HG03103 (cell line): ENCODE data around the gene SLCO4A1.

ENCODE experiments used
- ATAC-seq: cut with Tn5 transposase; IDR thresholded peaks from one replicate; pipeline ENCODE4 v1.9.1; 2021; ENCODE audit warnings: low read depth; ENCODE audit not compliant: unreplicated experiment

Gene SLCO4A1

DNA sequence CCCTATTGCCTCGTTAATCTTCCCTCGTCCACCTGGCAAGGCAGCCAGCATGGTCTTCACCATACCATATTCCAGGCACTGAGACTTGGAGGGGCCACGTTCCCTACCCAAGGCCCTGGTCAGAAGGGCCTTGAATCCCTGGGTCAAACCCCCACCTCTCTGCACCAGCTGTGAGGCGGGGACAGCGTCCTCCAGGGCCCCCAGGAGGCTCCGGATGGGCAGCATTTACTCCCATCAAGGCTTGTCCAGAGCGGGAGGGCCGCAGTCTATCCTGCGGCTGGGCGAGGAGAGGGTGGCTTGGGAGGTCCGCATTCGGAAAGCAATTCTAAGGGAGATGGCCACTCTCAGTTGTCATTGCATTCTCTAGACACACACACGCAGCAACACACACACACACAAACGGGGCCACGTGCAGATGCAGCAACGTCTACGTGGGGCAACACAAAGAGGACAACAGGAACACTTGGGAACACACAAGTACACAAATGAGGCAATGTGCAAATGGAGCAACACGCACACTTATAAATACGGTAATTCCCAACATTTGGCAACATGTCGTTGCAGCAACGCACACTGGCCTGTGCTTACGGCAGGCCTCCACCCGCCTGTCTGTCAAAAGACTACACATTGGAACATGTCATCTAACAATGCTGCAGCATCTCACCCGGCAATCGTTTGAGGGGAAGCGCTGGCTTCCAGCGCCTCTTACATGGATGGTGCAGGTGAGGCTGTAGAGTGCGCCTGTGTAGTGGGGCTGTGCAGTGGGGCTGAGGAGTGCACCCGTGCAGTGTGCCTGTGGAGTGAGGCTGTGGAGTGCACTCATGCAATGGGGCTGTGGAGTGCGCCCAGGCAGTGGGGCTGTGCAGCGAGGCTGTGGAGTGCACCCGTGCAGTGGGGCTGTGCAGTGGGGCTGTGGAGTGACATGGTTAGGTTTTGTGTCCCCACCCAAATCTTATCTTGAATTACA lies 53.4 kb downstream of the SLCO4A1 start:
- no peak for ATAC-seq

DNA sequence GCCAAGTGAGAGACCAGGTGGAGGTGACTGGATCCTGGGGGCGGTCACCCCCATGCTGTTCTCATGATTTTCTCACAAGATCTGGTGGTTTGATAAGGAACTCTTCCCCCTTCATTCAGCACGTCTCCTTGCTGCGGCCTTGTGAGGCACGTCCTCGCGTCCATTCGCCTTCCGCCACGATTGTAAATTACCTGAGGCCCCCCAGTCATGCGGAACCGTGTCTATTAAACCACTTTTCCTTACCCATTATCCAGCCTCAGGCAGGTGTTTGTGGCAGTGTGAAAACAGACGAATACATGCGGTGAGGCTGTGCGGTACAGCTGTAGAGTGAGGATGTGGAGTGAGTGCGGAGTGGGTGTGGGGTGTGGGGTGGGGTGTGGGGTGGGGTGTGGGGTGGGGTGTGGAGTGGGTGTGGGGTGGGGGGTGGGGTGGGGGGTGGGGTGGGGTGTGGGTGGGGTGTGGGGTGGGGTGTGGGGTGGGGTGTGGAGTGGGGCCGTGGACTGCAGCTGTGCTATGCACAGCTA lies 54.2 kb downstream of the SLCO4A1 start:
- ATAC-seq = no peak

DNA sequence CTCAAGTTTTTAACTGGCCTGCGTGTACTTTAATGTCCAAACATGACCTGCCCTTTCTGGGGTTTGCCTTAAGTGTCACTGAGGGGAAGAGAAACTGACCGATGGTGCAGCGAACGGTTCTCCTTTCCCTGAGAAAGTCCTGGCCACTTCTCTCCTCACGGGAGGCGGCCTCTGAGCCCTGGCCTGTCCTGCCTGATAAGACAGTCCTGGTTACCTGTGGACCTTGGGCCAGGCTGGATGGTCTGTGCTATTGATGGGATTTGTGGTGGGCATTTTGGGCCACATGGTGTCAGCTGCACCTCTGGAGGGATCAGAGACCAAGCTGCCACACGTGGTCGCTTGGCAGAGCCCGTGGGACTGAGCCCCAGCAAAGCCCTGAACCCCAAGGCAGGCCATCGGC lies 54.7 kb downstream of the SLCO4A1 start:
- ATAC-seq = no peak

DNA sequence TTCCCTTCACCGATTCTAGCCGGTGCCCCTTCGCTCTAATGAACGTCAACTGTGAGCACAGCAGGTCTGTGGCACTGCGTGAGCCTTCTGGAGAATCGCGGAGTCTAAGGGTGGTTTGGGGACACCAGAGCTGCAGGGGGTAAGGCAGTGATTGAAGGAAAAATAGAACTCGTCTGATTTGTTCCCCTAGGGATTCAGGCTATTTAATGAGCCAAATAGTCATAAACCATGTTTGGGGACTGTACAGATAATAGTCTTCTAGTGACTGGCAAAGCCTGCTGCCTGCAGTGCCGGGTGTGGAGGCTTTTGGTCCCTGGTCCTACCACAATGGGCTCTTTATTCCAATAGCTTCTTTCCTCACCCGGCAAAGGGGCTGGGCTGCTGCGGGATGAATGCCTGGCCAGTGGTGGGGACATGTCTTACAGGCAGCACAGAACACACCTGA lies 55.2 kb downstream of the SLCO4A1 start:
- ATAC-seq = no peak

DNA sequence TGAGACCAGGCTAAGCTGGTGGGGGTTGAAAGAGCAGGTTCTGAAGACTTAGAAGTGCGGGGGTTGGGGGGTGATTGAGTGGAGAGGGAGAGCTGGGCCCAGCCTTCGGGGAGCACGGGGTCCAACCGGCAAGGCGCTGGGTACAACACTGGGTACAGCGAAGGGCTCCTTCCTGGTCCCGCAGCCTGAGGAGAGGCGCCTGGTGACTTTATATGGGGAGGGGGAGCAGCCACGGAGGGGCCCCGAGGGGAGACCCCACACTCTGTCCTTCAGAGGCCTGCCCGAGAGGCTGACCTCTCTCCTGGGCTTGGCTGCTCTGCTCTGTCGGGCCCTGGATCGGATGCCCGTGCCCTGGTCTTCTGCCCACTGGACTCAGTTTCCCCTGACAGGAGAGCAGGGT lies 55.9 kb downstream of the SLCO4A1 start:
- ATAC-seq = no peak

DNA sequence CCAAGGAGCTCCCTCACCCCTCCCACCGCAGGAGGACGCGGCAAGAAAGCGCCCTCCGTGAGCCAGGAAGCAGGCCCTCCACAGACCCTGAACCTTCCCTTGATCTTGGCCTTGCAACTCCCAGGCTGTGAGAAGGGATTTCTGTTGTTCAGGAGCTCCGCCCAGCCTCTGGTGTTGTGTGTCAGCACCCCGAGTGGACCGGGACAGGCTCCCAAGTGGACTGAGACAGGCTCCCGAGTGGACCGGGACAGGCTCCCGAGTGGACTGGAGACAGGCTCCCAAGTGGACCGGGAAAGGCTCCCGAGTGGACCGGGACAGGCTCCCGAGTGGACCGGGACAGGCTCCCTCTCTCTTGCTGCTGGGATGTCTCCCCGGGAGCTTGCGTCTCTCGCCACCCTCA lies 57.0 kb downstream of the SLCO4A1 start:
- no peak for ATAC-seq

DNA sequence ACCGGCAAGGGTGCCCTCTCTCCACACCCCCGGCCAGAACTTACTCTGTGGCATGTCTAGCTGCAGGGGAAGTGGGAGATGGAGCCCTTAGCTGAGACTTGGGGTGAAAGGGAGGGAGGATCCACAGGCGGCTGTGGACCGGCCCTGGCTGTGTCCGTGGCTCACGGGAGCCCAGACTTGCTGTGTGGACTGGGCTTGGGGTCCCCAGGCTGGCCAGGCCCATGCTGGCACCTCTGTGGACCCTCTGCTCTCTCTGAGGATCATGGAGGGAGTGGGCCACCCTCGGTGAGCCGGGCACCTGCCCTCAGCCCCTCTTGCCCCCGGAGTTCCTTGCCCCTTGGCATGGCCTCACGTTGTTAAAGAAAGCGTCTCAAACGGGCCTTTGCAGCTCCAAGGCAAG lies 57.4 kb downstream of the SLCO4A1 start:
- ATAC-seq = no peak

DNA sequence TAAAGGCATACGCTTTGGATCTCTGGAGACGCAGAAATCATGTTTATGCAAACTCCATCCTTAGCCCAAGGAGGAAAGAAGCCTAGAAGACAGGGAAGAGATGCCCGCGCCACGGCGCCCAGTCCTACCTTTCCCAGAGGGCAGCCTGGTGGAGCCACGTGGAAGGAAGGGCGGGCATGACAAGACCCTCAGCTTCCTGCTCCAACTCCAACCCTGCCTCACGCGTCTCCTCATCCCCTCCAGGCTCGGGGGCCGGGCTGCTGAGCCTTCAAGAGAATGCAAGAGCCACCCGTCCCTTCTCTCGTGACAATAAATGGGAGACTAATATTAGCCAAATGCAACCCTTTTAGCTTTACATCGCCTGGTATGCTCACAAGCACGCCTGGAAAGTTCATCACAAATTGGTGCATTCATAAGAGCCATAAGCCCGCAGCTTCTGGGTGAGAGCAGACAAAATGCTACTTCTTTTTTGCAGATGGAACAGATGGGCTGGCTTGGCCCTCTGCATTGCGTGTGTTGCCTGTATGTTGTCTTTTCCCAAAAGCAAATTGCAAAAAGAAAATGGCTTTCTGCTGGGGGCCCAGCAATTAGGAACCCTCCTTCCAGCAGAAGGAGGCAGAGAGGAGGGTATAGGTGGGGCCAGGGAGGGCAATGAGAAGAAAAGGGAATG lies 58.1 kb downstream of the SLCO4A1 start:
- ATAC-seq = no peak

DNA sequence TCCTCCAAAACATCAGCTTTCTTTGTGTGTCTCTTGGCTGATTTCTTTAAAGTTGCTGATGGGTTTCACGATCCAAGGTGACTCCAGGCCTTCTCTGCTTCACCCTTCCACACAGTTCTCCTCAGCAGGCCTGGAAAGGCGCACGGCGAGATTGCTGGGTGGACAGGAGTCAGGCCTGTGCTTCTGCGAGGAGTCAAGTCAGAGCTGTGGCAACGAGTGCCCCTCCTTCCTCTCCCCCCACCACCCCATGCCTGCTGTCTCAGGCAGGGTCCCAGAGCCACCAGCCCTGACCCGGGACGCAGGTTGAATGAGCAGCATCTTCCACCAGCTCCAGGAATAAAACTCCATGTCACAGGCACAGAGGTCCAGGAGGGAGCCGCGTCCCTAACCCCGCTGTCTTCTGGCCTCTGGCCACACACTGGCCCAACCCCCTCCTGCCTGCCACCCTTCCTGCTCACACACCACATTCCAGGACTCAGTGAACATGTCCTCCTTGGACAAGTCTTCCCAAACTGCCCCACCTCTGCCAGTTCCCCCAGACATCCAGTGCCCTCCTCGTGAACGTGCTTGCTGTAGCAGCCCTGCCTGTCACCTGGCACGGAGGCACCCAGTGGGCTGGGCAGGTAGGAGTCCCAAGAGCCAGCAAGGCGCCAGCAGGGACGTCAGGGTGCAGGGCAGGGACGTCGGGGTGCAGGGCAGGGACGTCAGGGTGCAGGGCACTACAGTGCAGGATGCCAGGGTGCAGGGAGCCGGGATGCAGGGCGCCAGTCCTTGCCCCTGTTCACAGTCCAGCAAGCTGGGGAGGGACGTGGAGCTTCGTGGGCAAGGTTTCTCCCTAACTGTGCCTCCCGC lies 59.1 kb downstream of the SLCO4A1 start:
- ATAC-seq = no peak

DNA sequence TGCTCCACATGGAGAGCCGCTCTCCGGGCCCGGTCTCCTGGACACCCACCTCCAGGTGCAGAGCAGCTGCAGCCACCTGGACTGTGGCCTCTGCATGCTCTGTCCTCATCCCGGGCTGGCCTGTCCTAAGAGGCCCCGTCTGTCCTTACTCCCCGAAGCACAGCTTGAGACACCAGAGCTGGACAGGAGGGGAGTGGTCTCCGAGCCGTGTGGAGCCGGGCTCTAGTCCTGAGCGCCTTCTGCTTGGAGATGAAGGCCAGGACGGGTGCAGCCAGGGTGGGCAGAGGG lies 59.7 kb downstream of the SLCO4A1 start:
- ATAC-seq = no peak

DNA sequence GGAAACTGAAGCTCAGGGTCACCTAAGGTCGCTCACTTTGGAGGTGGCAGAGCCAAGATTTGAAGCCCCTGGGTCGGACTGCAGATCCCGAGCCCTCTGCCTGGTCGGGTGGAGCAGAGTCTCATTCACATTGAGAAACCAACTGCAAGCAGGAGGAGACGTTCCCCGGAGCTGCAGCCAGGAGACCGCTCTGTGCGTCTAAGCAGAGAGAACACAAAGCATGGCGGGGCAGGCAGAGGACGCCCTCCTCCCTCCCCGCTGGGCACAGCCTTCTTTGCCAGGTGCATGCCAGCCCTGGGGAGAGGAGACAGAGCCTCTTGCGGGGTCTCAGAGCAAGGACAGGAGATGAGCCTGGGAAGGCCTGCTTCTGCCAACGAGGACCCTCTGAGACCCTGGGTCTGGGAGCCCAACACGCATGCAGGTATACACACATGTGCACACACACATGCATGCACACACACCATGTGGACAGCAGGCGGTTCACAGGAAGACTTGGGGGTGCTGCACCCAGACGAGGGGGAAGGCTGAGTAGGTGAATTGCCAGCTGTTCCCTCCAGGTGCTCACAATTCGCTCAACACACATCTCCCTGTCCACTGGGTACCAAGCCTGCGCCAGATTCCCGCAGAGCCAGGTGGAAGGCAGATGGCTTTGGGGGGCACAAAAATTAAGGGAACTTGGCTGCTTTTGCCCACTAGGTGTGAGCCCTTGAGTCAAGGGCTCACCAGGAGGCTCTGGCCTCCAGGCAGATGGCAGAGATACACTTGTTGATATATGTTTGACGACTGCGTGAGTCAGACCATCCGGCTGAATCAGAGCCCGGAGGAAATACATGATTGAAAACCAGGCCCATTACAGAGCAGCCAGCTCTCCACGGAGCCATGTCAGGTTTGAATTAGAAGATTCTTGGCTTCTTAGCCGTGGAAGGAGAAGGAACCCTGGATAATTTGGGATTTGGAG lies 60.9 kb downstream of the SLCO4A1 start:
- no peak for ATAC-seq

DNA sequence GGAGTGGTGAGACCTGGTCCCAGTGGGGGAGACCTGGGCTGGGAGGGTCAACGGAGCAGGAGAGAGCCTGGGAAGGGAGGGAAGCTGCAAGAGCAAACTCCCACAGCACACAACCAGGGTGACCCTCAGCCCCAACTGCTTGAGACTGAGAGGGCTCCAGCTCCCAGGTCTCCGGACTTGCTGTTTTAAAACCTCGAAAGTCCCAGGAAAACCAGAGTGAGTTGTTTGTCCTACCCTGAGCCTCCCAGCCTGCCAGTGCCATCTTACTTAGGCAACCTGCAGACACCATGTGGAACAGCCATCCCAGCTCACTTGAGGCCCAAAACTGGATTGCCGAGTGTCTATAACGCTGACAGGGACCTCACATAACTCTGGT lies 61.5 kb downstream of the SLCO4A1 start:
- ATAC-seq = no peak

DNA sequence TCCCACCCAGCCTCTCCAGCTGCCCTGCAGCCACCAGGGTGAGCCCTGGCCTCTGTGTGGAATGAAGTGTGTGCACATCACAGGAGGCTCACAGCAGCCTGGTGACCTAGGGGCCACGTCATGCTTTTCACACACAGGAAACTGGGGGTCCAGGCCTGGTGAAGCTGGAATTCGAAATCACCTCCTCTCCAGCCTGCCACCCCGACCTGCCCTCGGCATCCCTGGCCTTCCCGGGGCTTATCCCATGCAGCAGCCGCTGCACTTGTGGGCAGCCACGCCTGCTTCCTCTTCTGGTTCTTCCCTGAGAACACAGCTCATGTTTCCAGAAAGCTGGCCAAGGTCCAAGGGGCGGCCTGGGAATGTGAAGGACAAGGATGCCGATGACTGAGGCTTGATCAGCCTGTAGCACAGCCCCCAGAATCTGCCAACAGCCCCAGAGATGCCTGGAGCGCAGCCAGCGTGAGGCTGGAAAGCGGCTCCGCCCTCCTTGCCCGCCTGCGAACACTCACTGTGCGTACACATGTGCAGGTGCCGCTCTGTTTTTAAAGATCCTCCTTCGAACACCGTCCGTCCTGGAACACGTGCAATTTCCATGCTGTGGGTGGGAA lies 62.1 kb downstream of the SLCO4A1 start:
- ATAC-seq = no peak

DNA sequence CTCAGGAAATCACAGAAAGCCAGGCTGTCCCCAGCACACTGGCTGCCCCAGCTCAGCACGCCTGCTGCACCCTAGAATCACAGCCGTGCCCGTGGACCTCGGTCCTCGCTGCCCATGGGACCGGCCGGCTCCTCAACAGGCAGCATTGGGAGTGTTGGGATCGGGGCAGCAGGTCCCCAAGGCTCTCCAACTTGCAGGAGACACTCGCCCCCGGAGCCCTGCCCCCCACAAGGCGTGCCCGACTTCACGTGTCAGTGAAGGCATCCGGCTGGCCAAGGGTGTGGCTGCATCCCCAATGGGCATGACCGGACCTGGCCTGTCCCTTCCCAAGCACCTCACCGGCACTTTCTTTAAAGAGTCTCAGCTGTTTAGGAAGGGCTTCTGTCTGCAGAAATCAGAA lies 63.3 kb downstream of the SLCO4A1 start:
- ATAC-seq = no peak

DNA sequence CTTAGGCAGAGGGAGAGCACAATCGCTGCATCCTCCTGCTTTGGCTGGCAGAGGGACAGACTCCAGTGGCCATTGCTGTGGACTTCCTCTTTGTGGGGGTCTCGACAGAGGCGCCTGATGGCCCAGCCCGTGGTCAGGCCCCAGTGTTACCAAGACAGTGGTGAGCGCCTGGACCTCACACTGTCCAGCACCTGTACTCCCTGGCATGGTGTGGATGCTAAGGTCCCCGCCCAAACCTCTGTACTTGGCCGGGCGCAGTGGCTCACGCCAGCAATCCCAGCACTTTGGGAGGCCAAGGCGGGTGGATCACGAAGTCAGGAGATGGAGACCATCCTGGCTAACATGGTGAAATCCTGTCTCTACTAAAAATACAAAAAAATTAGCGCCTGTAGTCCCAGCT lies 64.0 kb downstream of the SLCO4A1 start:
- no peak for ATAC-seq

DNA sequence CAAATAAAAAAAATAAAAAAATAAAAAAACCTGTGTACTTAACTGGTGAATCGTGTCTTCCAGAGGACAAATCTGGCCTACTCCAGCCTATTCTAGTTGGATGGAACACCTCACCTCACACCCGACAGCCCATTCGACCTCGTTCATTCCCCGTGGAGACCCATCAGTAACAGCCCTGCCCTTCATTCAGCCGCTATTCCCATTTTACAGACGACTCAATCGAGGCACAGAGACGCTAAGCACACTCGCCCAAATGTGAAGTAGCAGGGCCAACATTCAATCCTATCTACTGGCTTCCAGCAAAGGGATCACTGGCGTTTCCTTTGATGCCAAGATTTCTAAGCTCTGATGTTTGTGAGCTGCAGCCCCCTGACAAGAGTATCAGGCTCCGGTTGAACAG lies 64.6 kb downstream of the SLCO4A1 start:
- no peak for ATAC-seq

DNA sequence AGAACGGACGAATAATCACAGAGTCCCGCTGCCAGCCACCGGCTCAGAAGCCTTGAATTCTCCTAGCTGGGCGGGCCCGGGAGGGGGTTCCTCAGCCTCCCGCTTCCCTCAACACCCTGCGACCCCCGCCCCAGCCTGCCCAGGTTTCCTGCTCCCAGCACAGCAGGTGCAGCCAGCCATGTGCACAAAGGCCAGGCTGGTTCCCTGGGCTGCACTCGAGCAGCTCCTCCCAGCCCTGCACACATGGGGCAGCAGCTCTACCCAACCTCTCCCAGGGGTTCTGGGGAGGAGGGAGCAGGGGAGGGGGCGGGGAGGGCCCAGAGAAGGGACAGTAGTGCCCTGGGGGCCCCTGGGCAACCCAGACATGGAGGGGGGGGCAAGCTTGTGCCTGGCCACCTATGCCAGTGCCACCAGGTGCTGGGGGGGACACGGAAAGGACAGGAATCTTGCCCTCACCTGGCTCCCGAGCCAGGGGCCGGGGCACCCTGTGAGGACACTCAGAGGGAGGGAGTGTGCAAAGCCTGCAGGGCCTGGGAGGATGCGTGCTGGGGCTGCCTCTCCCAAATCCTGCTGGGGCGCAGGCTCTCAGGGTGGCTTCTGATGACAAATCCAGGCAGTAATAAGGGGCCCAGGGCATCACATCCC lies 65.1 kb downstream of the SLCO4A1 start:
- ATAC-seq = no peak

DNA sequence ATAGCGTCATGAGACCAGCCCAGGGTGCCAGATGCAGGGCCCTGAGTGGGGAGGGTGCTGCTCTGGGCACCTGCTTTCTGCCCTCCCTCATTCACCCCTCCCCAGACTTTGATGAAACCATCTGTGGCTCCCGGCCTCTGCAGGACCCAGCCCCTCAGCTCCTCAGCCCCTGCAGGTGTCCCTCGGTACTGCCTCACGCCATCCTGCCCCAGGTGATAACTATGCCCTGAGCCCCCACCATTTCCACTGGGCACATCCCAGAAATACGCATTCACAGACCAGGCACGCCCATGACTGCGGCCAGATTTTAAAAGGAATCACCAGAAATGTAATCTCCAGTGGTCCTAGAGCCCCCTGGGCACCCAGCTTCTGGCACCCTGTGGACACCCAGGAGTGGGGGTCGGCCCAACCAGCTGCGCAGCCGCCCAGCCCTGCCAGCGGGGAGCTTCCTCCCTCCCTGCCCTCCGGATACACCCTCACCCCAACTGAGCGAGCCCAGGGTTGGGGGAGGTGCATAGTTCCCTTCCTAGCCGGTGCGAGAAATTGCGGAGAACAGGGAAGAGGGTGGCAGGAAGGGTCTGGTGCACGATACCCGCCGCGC lies 65.7 kb downstream of the SLCO4A1 start:
- ATAC-seq = no peak
